Measurements from ENCODE around the gene WNT5A.

The WNT5A gene

GRCh38 chr3:55426486-55426885, 60.6 kb downstream of the WNT5A start:
- no peak for DNase-seq (ENCODE audit: low spot score)
- H3K27ac ChIP-seq, result no peak overlapping the region
- TF ChIP-seq CTCF (conservative IDR thresholded peaks at IDR 0.05; ENCODE audit: low read depth), result no peak
- ChIA-PET CTCF (interaction anchor here (0.6 kb wide), 1 partner anchor 23 kb away, joined by 3 read pairs; no protein-coding TSS in a partner anchor), POLR2A (ENCODE audit: low non-redundant PET) (no interaction called here)

- no peak overlapping the region for H3K27ac ChIP-seq
- ChIA-PET CTCF (no interaction called here), POLR2A (ENCODE audit: low non-redundant PET) (no interaction called here)
- no peak for DNase-seq (ENCODE audit: low spot score)
- no peak for TF ChIP-seq CTCF (conservative IDR thresholded peaks at IDR 0.05; ENCODE audit: low read depth)
Measured at GRCh38 chr3:55423782-55424181, 63.3 kb downstream of the WNT5A start.

GRCh38 chr3:55417211-55417610, 69.9 kb downstream of the WNT5A start:
- no peak for TF ChIP-seq CTCF (conservative IDR thresholded peaks at IDR 0.05; ENCODE audit: low read depth)
- H3K27ac ChIP-seq, result no peak overlapping the region
- POLR2A ChIA-PET (ENCODE audit: low non-redundant PET), result no interaction called here
- CTCF ChIA-PET, result interaction anchor here (0.6 kb wide), 1 partner anchor 305 kb away, joined by 3 read pairs; no protein-coding TSS in a partner anchor
- no peak for DNase-seq (ENCODE audit: low spot score)

- CTCF ChIA-PET, result interaction anchor here (0.6 kb wide), 1 partner anchor 306 kb away, joined by 3 read pairs; no protein-coding TSS in a partner anchor
- no peak for TF ChIP-seq CTCF (conservative IDR thresholded peaks at IDR 0.05; ENCODE audit: low read depth)
- POLR2A ChIA-PET (ENCODE audit: low non-redundant PET), result no interaction called here
- DNase-seq (ENCODE audit: low spot score), result peak; percentile 60
- H3K27ac ChIP-seq, result peak overlapping the region; percentile 75
Measured at GRCh38 chr3:55416331-55416821, 70.7 kb downstream of the WNT5A start.

Measured in RWPE1 (cell line).